Frontal cortex (tissue), 4 donors: Measurements from ENCODE around the gene OXLD1. TPM values are rescaled to one million over a fixed set of nuclear protein-coding genes. Genes with fewer than 3 reads are reported as not detected.

Source experiments
- DNase-seq, 2 donors: peaks; one replicate each; pipeline ENCODE4 v3.0.0; 2012; ENCODE audit warnings: low spot score in 2 of 2
- FAIRE-seq: peaks from 2 replicates; lab custom pipeline; 2012; peaks lifted over from hg19 to GRCh38; lab: Jason Lieb, UNC
- total RNA-seq: library from RNA; depleted of rRNA; stranded (reverse); fragments of >200 nt; gene quantifications from one replicate; pipeline ENCODE4 v1.2.3, GENCODE V29; 2014
- donor health status: control.
- donor health status: control.
- donor health status: control.

OXLD1 gene
- total RNA-seq, 1 donor from 2014 or later = 8.2 TPM

DNA sequence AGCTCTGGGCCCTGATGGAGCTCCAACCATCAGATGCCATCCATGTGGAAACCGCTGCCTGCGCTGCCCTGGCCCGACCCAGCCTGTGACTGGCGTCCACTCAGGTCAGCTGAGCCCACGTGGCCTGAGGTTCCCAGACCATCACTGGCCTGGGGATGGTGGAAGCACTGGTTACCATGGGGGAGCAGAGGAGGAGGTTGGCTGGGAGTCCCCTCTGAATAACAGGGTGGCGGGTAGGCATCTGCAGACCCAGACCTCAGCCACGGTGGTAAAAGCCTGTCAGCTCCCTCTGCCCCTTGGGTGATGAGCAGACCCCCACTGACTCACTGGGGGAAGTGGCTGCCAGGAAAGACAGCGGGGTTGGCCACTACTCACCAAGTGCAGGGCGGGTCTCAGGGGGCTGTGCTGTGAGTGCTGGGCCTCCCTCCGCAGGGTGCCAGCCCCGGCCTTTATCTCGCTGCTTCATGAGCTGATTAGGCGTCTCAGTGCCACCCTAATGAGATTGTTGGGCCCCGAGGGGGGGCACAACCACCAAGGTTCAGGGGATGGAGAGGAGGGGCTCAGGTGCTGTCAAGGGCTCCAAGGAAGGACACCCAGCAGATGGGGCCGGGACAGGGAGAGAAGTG lies 10.2 kb downstream of the OXLD1 start, which contains the start of gene PDE6G:
TSS of gene PDE6G (minus strand) at position 425 of the 626 bp plus-strand sequence. CDS start 3,237 bp downstream, outside the sequence.
- DNase-seq = no peak
- no peak for FAIRE-seq

- FAIRE-seq (no peak), DNase-seq (no peak)
These were observed 10.9 kb downstream of the OXLD1 start for GRCh38 chr17:81655378-81656117.

DNA sequence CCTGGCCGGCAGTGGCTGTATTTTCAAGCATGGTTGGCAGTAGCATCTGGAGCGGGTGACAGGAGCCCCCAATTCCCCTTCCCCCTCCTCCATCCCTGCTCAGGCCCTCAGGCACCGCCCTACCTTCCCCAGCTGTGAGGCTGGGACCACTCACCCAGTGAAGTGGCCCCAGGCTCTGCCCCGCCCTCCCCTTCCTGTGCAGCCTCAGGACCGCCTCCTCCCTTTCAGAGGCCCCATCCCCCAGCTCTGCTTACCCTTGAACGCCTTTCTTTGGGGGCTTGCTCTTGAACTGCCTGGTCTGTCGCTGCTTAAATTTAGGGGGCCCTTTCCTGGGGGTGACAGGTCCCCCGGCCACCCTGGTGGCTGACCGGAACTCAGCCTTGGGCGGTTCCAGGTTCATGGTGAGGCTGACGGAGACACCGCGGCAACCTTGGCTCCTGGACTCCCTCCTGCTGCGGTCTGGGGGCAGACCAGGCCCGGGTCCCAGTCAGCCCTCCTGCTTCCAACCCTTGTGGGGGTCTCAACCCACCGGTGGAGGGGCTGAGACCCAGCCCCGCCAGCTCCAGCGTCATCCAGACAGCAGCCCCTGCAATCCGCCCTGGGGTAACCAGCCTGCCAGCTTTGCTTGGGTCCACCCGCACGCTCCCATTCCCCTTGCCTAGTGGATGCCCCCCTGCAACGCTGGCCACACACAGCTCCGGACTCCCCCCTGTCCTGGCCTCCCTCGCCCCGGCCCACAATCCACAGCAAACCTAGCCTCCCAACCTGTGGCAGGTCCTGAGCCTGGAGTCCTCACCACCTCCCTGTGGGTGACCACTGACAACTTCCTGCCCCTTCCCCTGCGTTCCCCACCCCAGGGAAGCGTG lies 13.3 kb downstream of the OXLD1 start:
- DNase-seq (no peak), FAIRE-seq (no peak)

DNA sequence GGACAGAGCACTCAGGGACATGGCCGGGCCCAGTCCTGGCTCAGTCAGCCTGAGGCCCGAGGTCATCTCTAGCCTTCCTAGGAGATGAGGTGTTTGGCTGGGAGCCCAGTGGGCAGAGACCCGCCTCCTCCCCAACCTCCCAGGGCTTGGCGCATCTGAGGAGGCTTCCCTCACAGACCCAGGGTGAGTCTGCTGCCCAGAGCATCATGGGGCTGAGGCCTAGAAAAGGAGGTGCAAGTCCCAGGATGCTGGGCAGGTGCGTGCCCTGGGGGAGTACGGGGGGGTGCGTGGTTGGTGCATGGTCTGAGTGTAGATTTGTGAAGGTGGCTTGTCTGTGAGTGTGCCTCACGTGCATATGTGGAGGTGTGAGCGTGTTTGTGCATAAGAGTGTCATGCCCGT lies 14.7 kb downstream of the OXLD1 start:
- no peak for DNase-seq

GRCh38 chr17:81650951-81651350 lies 15.5 kb downstream of the OXLD1 start:
- FAIRE-seq (no peak), DNase-seq (no peak)

More for the DNA sequence above, 14.7 kb downstream of the OXLD1 start:
- no peak for FAIRE-seq

DNA sequence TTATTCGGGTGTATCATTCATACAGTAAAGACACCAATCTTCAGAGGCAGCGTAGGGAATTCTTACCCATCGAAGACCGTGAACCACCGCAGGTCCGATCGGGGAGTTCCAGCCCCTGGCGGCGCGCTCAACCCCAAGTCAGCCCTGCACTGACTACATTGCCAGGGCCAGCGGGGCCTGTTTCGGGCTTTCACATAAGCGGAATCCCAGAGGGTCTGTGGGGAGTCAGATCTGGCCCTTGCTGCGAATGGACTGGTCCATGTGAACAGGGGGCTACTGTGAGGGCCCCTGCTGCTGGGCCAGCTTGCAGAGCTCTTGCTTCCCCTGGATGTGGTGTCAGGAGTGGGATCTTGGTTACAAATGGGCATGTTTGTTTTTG lies 17.7 kb downstream of the OXLD1 start:
- DNase-seq (no peak), FAIRE-seq (no peak)

GRCh38 chr17:81648013-81648706 lies 18.2 kb downstream of the OXLD1 start:
- FAIRE-seq (no peak), DNase-seq (no peak)

DNA sequence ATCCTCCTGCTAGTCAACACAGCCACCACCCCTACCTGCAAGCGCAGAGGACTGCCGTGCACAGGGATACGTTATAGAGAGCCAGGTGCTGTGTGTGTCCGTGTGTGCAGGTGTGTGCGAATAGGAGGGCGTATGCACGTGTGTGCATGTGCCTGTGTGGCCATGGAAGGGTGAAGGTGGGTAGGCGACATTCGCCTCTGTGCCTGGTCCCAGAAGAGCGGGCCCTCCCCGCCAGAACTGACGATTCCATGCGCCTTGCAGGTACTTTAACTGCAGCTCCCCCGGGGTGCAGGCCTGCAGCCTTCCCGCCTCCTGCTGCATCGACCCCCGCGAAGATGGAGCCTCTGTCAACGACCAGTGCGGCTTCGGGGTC lies 18.8 kb downstream of the OXLD1 start:
- no peak for FAIRE-seq
- no peak for DNase-seq

DNA sequence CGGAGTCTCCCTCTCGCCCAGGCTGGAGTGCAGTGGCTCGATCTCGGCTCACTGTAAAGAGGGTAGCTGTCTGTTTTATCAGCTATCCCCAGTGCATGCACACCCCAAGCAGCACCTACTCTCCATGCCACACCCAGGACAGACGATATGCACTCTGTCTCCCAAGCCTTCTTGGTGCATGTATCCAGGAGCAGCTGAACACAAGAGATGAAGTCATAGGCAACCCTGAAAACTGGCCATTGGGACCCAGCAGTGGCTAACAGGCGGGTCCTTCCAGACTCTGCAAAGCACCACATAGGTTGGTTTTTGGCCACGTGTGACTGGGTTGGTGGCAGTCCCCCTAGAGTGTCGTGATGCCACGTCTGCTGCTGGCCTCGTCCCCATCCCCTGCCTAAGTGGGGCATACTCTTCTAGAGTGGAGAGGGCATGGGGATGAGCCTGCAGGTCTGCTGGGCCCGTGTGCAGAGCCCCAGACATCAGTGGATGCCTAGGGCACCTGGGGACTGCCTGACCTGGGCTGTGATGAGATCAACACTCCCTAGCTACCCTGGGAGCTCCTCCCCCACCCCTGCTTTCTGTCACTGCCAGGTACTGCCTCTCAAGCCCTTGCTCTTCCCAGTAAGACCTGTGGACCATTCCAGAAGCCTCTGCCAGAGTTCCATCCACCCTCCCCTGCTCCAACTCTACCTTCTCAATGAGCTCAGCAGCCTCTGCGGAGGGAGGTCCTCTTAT lies 19.4 kb downstream of the OXLD1 start:
- DNase-seq (peak in 1 of 2 donors; percentile 39), FAIRE-seq (no peak)

- FAIRE-seq = no peak
- DNase-seq = peak in 1 of 2 donors; percentile 8
These were observed 21.1 kb downstream of the OXLD1 start for GRCh38 chr17:81644976-81645952.

DNA sequence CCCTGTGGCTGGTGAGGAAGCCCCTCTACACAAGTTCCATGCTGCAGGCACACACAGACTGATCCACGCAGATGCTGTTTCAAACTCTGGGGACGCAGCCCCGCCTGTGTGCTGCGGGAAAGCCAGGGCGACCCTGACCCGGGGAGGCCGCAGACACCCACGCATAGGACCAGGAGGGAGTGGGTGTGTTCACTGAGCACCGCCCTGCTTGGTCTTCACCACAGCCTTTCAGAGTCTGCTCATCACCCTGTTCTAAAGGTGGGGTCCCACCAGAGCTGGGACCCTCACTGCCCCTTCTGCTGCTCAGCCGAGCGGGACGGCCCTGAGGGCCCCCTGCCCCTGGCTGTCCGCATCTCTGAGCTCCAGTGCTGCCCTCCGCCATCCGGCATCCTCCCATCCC lies 21.9 kb downstream of the OXLD1 start:
- no peak for DNase-seq
- no peak for FAIRE-seq

- FAIRE-seq = no peak
- peak in 1 of 2 donors; percentile 11 for DNase-seq
These were observed 24.4 kb downstream of the OXLD1 start for GRCh38 chr17:81641825-81642489.

GRCh38 chr17:81640011-81640410 lies 26.4 kb downstream of the OXLD1 start:
- FAIRE-seq = no peak
- DNase-seq = no peak

DNA sequence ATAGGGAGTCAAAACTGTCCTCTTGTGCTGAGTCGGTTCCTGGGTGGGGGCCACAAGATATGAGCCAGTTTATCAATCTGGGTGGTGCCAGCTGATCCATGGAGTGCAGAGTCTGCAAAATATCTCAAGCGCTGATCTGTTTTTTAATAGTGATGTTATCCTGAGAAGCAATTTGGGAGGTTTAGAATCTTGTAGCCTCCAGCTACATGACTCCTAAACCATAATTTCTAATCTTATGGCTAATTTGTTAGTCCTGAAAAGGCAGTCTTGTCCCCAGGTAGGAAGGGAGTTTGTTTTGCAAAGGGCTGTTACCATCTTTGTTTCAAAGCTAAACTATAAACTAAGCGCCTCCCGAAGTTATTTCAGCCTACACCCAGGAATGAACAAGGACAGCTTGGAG lies 27.7 kb downstream of the OXLD1 start:
- DNase-seq = no peak
- no peak for FAIRE-seq

GRCh38 chr17:81636505-81637288 lies 29.7 kb downstream of the OXLD1 start, which contains the start of the genes NPLOC4 and TSPAN10:
TSS of gene NPLOC4 (minus strand) at chr17:81637112. CDS start at chr17:81636930, 182 bp downstream.
TSS of gene TSPAN10 (plus strand) at chr17:81637196. CDS start at chr17:81642413, 5,217 bp downstream.
- DNase-seq (peak; percentile 95), FAIRE-seq (no peak)

GRCh38 chr17:81635973-81636504 lies 30.4 kb downstream of the OXLD1 start:
- DNase-seq (no peak), FAIRE-seq (no peak)
